Cortex of kidney (tissue), 1 donor: ENCODE data around the gene MOV10L1.
"Not testable (repeated sequence)": the region's sequence is repeated elsewhere in the genome, so short reads cannot be mapped to it uniquely, and the experiment has no call there.

Experiments used
- DNase-seq: peaks from one replicate; lab custom pipeline; 2025; lab: John Stamatoyannopoulos, UW

The MOV10L1 gene

GRCh38 chr22:50104141-50104544 lies 14.3 kb downstream of the MOV10L1 start:
- no peak for DNase-seq

GRCh38 chr22:50105208-50106100 lies 15.6 kb downstream of the MOV10L1 start:
- DNase-seq = no peak

GRCh38 chr22:50107529-50107928 lies 17.7 kb downstream of the MOV10L1 start:
- no peak for DNase-seq

- no peak for DNase-seq
Observed at GRCh38 chr22:50111056-50111455, 21.2 kb downstream of the MOV10L1 start.

GRCh38 chr22:50112151-50113118 lies 22.6 kb downstream of the MOV10L1 start:
- DNase-seq = no peak

GRCh38 chr22:50114221-50115021 lies 24.6 kb downstream of the MOV10L1 start:
- DNase-seq = no peak

GRCh38 chr22:50115693-50116092 lies 25.9 kb downstream of the MOV10L1 start:
- DNase-seq = no peak

GRCh38 chr22:50117168-50117762 lies 27.5 kb downstream of the MOV10L1 start:
- no peak for DNase-seq

GRCh38 chr22:50118129-50118528 lies 28.3 kb downstream of the MOV10L1 start:
- DNase-seq = no peak

GRCh38 chr22:50118557-50119168 lies 28.9 kb downstream of the MOV10L1 start:
- no peak for DNase-seq

GRCh38 chr22:50119169-50119767 lies 29.5 kb downstream of the MOV10L1 start:
- DNase-seq = no peak

GRCh38 chr22:50119768-50120251 lies 30.0 kb downstream of the MOV10L1 start:
- DNase-seq = no peak

- no peak for DNase-seq
Observed at GRCh38 chr22:50121202-50121740, 31.5 kb downstream of the MOV10L1 start.

GRCh38 chr22:50123119-50123518 lies 33.3 kb downstream of the MOV10L1 start:
- DNase-seq = no peak

GRCh38 chr22:50125029-50125428 lies 35.2 kb downstream of the MOV10L1 start:
- DNase-seq = no peak

- DNase-seq = no peak
Observed at GRCh38 chr22:50129121-50129736, 39.4 kb downstream of the MOV10L1 start.

GRCh38 chr22:50131894-50132293 lies 42.1 kb downstream of the MOV10L1 start:
- no peak for DNase-seq

GRCh38 chr22:50134481-50134880 lies 44.7 kb downstream of the MOV10L1 start:
- no peak for DNase-seq

- no peak for DNase-seq
Observed at GRCh38 chr22:50136581-50137015, 46.8 kb downstream of the MOV10L1 start.

- not testable (repeated sequence) for DNase-seq
Observed at GRCh38 chr22:50137277-50137676, 47.5 kb downstream of the MOV10L1 start.
